HEK293 (cell line): ENCODE results near the gene ABR.

ENCODE experiments used
- CTCF ChIA-PET: fragments of 350-600 bp; formaldehyde crosslinking; extraction: SDS; loops from one replicate; lab custom pipeline; 2021; ENCODE audit warnings: antibody characterized with exemption; lab: Yijun Ruan, JAX
- POLR2A ChIA-PET: fragments of 300-600 bp; formaldehyde crosslinking; extraction: SDS; loops from one replicate; lab custom pipeline; 2020; ENCODE audit warnings: antibody characterized with exemption, inconsistent platforms; lab: Yijun Ruan, JAX
- H3K27ac ChIP-seq: fragments of 200-500 bp; sonication (Bioruptor generic); 2 replicates; pipeline ENCODE4 v1.5.1; 2014; ENCODE audit warnings: low read depth, low read length, control low read depth, inconsistent platforms; ENCODE audit errors: extremely low read depth
- H3K36me3 ChIP-seq, 2 experiments: fragments of 200-500 bp in 1 of 2; sonication (Bioruptor generic) in 1 of 2; 1 replicate in 1 of 2; 2 replicates in 1 of 2; pipeline ENCODE4 v1.5.1; 2014 to 2017; ENCODE audit warnings: inconsistent platforms in 2 of 2, low read length in 2 of 2; ENCODE audit not compliant: control insufficient read depth in 2 of 2, insufficient read depth in 1 of 2
- H3K4me1 ChIP-seq: fragments of 200-500 bp; sonication (Bioruptor generic); 2 replicates; pipeline ENCODE4 v1.5.1; 2014; ENCODE audit warnings: mild to moderate bottlenecking, low read length, inconsistent platforms; ENCODE audit not compliant: control insufficient read depth, insufficient read depth
- H3K4me3 ChIP-seq: 2 replicates; pipeline ENCODE4 v1.5.1; 2011; ENCODE audit warnings: low read depth, mild to moderate bottlenecking, control low read depth, low read length, moderate library complexity
- H3K9me3 ChIP-seq: fragments of 200-500 bp; sonication (Bioruptor generic); 2 replicates; pipeline ENCODE4 v1.5.1; 2014; ENCODE audit warnings: low read depth, low read length, inconsistent platforms; ENCODE audit not compliant: control insufficient read depth, insufficient read depth
- ATF2 ChIP-seq: fragments of 450-650 bp; formaldehyde crosslinking; IDR thresholded peaks from 2 replicates; pipeline ENCODE4 v1.5.1; 2016; ENCODE audit warnings: missing biosample characterization, missing genetic modification characterization, low read depth
- GLIS2 ChIP-seq: fragments of 450-650 bp; formaldehyde crosslinking; IDR thresholded peaks from 2 replicates; pipeline ENCODE4 v1.5.1; 2016; ENCODE audit warnings: missing biosample characterization, missing genetic modification characterization
- KLF8 ChIP-seq: fragments of 450-650 bp; formaldehyde crosslinking; IDR thresholded peaks from 2 replicates; pipeline ENCODE4 v1.5.1; 2016; ENCODE audit warnings: missing biosample characterization, missing genetic modification characterization
- SP3 ChIP-seq: fragments of 450-650 bp; formaldehyde crosslinking; IDR thresholded peaks from 2 replicates; pipeline ENCODE4 v1.5.1; 2016; ENCODE audit warnings: missing biosample characterization, missing genetic modification characterization
- ZBTB6 ChIP-seq: fragments of 450-650 bp; formaldehyde crosslinking; IDR thresholded peaks from 2 replicates; pipeline ENCODE4 v1.5.1; 2017; ENCODE audit warnings: missing biosample characterization, missing genetic modification characterization
- ZBTB7A ChIP-seq: fragments of 450-650 bp; formaldehyde crosslinking; IDR thresholded peaks from 2 replicates; pipeline ENCODE4 v1.5.1; 2016; ENCODE audit warnings: low read depth, missing biosample characterization, missing genetic modification characterization
- ZIC2 ChIP-seq: fragments of 450-650 bp; formaldehyde crosslinking; IDR thresholded peaks from 2 replicates; pipeline ENCODE4 v1.5.1; 2016; ENCODE audit warnings: missing biosample characterization, missing genetic modification characterization
- ZNF140 ChIP-seq: fragments of 450-650 bp; formaldehyde crosslinking; IDR thresholded peaks from 2 replicates; pipeline ENCODE4 v1.5.1; 2016; ENCODE audit warnings: missing biosample characterization, missing genetic modification characterization
- ZNF2 ChIP-seq: fragments of 450-650 bp; formaldehyde crosslinking; IDR thresholded peaks from 2 replicates; pipeline ENCODE4 v1.5.1; 2016; ENCODE audit warnings: missing biosample characterization, missing genetic modification characterization
- ZNF23 ChIP-seq: fragments of 450-650 bp; formaldehyde crosslinking; IDR thresholded peaks from 2 replicates; pipeline ENCODE4 v1.5.1; 2016; ENCODE audit warnings: missing biosample characterization, missing genetic modification characterization, borderline replicate concordance
- ZNF239 ChIP-seq: fragments of 450-650 bp; formaldehyde crosslinking; IDR thresholded peaks from 2 replicates; pipeline ENCODE4 v1.5.1; 2016; ENCODE audit warnings: missing biosample characterization, missing genetic modification characterization
- ZNF473 ChIP-seq: fragments of 450-650 bp; formaldehyde crosslinking; IDR thresholded peaks from 2 replicates; pipeline ENCODE4 v1.5.1; 2017; ENCODE audit warnings: missing biosample characterization, missing genetic modification characterization
- ZNF518A ChIP-seq: fragments of 450-650 bp; formaldehyde crosslinking; conservative IDR thresholded peaks from 2 replicates; pipeline ENCODE4 v1.5.1; 2016; ENCODE audit warnings: low read depth, missing biosample characterization, missing genetic modification characterization
- ZNF555 ChIP-seq: fragments of 450-650 bp; formaldehyde crosslinking; conservative IDR thresholded peaks from 2 replicates; pipeline ENCODE4 v1.5.1; 2017; ENCODE audit warnings: missing biosample characterization, mild to moderate bottlenecking, missing genetic modification characterization, inconsistent platforms
- ZNF560 ChIP-seq: fragments of 450-650 bp; formaldehyde crosslinking; IDR thresholded peaks from 2 replicates; pipeline ENCODE4 v1.5.1; 2017; ENCODE audit warnings: missing biosample characterization, missing genetic modification characterization, borderline replicate concordance
- ZNF624 ChIP-seq: fragments of 450-650 bp; formaldehyde crosslinking; IDR thresholded peaks from 2 replicates; pipeline ENCODE4 v1.5.1; 2017; ENCODE audit warnings: missing biosample characterization, missing genetic modification characterization
- ZSCAN16 ChIP-seq: fragments of 450-650 bp; formaldehyde crosslinking; IDR thresholded peaks from 2 replicates; pipeline ENCODE4 v1.5.1; 2016; ENCODE audit warnings: missing biosample characterization, missing genetic modification characterization
- TF ChIP-seq, protein P1 (sequence below): fragments of 450-650 bp; formaldehyde crosslinking; IDR thresholded peaks from 2 replicates; pipeline ENCODE4 v1.5.1; 2016; ENCODE audit warnings: missing biosample characterization, missing genetic modification characterization
- TF ChIP-seq, protein P2 (sequence below): fragments of 450-650 bp; formaldehyde crosslinking; IDR thresholded peaks from 2 replicates; pipeline ENCODE4 v1.5.1; 2016; ENCODE audit warnings: missing biosample characterization, missing genetic modification characterization
- TF ChIP-seq, protein P3 (sequence below): fragments of 450-650 bp; IDR thresholded peaks from 2 replicates; pipeline ENCODE4 v1.5.1; 2018; ENCODE audit warnings: missing biosample characterization, missing genetic modification characterization

The ABR gene

DNA sequence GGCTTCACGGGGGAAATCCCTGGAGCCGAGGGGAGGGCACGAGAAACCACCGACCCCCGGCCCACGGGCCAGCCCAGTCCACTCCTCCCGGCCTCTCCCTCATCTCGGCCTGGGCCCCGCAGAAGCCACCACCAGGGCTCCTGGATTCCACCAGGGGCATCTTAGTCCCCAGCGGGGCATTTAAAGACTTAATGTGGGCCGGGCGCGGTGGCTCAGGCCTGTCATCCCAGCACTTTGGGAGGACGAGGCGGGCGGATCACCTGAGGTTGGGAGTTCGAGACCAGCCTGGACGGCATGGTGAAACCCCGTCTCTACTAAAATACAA, 24.1 kb upstream of the ABR start:
- no peaks in the 10 kb centered on the region for H3K9me3 ChIP-seq
- no peaks in the 10 kb centered on the region; a peak in 1 of 3 replicates for H3K36me3 ChIP-seq
- CTCF ChIA-PET: no interaction called here
- H3K4me3 ChIP-seq: peak overlapping the region; percentile 39
- H3K27ac ChIP-seq: peak overlapping the region; percentile 58; the same call in 1 of the 2 replicates
- POLR2A ChIA-PET: interaction anchor here (0.8 to 1.0 kb wide), 2 partner anchors 24 to 313 kb away, joined by 3 to 4 read pairs; partner anchors contain the start of gene INPP5K
- TF ChIP-seq, protein P1, sequence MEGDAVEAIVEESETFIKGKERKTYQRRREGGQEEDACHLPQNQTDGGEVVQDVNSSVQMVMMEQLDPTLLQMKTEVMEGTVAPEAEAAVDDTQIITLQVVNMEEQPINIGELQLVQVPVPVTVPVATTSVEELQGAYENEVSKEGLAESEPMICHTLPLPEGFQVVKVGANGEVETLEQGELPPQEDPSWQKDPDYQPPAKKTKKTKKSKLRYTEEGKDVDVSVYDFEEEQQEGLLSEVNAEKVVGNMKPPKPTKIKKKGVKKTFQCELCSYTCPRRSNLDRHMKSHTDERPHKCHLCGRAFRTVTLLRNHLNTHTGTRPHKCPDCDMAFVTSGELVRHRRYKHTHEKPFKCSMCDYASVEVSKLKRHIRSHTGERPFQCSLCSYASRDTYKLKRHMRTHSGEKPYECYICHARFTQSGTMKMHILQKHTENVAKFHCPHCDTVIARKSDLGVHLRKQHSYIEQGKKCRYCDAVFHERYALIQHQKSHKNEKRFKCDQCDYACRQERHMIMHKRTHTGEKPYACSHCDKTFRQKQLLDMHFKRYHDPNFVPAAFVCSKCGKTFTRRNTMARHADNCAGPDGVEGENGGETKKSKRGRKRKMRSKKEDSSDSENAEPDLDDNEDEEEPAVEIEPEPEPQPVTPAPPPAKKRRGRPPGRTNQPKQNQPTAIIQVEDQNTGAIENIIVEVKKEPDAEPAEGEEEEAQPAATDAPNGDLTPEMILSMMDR (tag by site-specific recombination): 0 out of 2 replicates have a peak, but pooled peaks have one; percentile 4
- TF ChIP-seq, protein P2, sequence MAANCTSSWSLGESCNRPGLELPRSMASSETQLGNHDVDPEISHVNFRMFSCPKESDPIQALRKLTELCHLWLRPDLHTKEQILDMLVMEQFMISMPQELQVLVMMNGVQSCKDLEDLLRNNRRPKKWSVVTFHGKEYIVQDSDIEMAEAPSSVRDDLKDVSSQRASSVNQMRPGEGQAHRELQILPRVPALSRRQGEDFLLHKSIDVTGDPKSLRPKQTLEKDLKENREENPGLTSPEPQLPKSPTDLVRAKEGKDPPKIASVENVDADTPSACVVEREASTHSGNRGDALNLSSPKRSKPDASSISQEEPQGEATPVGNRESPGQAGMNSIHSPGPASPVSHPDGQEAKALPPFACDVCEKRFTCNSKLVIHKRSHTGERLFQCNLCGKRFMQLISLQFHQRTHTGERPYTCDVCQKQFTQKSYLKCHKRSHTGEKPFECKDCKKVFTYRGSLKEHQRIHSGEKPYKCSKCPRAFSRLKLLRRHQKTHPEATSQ: no peak
- H3K4me1 ChIP-seq: peaks cover 2% of the 10 kb centered on the region; the same call in 1 of the 2 replicates

GRCh38 chr17:1203111-1203966, 23.6 kb upstream of the ABR start:
- peak overlapping the region; percentile 58; the same call in 1 of the 2 replicates for H3K27ac ChIP-seq
- POLR2A ChIA-PET: interaction anchor here (0.8 to 1.0 kb wide), 2 partner anchors 25 to 313 kb away, joined by 3 to 4 read pairs; partner anchors contain the start of gene INPP5K
- peak overlapping the region; percentile 39 for H3K4me3 ChIP-seq
- H3K4me1 ChIP-seq: peaks cover 2% of the 10 kb centered on the region; the same call in 1 of the 2 replicates
- no peaks in the 10 kb centered on the region for H3K9me3 ChIP-seq
- no peaks in the 10 kb centered on the region; a peak in 1 of 3 replicates for H3K36me3 ChIP-seq
- CTCF ChIA-PET: interaction anchor here (1.2 to 7.3 kb wide), 2 partner anchors 12 to 15 kb away, joined by 5 to 84 read pairs; no protein-coding TSS in a partner anchor
- TF ChIP-seq ZNF2 (tag by site-specific recombination) (no peak), ZBTB7A (no peak), ZNF140 (no peak), ATF2 (tag by site-specific recombination) (no peak), ZIC2 (tag by site-specific recombination) (peak; percentile 54), SP3 (tag by site-specific recombination) (peak; percentile 67), ZNF518A (no peak), ZNF560 (tag by site-specific recombination) (no peak), ZNF624 (tag by site-specific recombination) (no peak), ZNF23 (tag by site-specific recombination) (no peak), ZSCAN16 (tag by site-specific recombination) (no peak), ZNF473 (tag by site-specific recombination) (no peak), ZNF239 (tag by site-specific recombination) (0 out of 2 replicates have a peak, but pooled peaks have one; percentile 50), ZBTB6 (tag by site-specific recombination) (peak; percentile 27; the same call in 1 of the 2 replicates), ZNF555 (tag by site-specific recombination) (no peak), KLF8 (peak; percentile 57), GLIS2 (tag by site-specific recombination) (peak; percentile 14; the same call in 1 of the 2 replicates)
- TF ChIP-seq, protein P3, sequence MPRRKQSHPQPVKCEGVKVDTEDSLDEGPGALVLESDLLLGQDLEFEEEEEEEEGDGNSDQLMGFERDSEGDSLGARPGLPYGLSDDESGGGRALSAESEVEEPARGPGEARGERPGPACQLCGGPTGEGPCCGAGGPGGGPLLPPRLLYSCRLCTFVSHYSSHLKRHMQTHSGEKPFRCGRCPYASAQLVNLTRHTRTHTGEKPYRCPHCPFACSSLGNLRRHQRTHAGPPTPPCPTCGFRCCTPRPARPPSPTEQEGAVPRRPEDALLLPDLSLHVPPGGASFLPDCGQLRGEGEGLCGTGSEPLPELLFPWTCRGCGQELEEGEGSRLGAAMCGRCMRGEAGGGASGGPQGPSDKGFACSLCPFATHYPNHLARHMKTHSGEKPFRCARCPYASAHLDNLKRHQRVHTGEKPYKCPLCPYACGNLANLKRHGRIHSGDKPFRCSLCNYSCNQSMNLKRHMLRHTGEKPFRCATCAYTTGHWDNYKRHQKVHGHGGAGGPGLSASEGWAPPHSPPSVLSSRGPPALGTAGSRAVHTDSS: no peak
